Measurements from ENCODE around the gene ASF1A.

Gene ASF1A

DNA sequence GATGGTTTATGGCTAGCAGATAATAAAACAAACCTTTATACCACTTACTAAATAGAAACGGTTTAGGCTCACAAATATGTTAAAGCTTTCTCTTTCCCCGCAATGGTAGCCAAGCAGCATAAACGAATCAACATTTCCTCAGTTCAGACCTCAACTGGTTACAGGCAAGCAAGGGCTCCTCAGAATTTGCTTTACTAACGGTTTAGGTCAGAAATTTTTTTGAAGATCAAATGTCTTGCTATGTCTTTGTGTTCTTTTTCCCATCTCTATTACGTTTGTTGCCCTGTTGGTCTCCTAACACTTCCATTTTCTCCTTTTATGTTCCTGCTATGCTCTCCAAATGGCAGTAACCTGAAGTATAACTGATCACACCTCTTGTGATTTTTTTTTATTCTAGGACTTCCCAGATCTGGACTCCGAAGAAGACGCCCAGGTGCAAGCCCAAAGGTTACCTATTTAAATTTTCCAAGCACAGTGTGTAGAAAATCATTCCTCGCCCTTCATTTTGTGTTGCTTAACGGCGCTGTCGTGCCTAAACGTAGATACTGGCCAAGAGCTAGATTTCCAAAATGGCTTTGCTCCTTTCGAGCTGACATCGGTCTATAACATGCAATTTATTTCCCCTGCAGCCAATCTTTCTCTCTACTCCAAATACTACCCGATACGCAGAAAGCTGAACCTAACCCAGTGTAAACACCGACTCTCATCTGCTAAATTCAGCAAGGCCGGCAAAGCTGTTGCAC is 717 bp upstream of the ASF1A start:
- Histone ChIP-seq H2BK120ac (ENCODE audit: insufficient read depth, low read length, poor library complexity) (no peak overlapping the region), H3K27ac (ENCODE audit: low read depth, low read length) (peak overlapping the region; percentile 57), H2AK5ac (ENCODE audit: low read length) (no peak overlapping the region), H3K36me3 (ENCODE audit: control insufficient read depth in 1 of 2, insufficient read depth in 2 of 2, low read length in 2 of 2) (no peaks in the 10 kb centered on the region), H3K4me1 (ENCODE audit: control insufficient read depth in 1 of 2, insufficient read depth in 2 of 2, low read length in 2 of 2) (no peaks in the 10 kb centered on the region), H3K9me3 (ENCODE audit: insufficient read depth, low read depth, low read length) (no peaks in the 10 kb centered on the region), H3K9ac (ENCODE audit: low read length) (peak overlapping the region; percentile 93), H3K14ac (ENCODE audit: low read length) (no peak overlapping the region), H3K4me2 (ENCODE audit: low read length) (peak overlapping the region; percentile 84), H3K79me1 (ENCODE audit: low read length) (peaks cover 14% of the 10 kb centered on the region), H3K4ac (ENCODE audit: low read depth, low read length) (no peak overlapping the region), H2AFZ (ENCODE audit: insufficient read depth, low read length, poor library complexity) (no peak overlapping the region), H3K4me3 (ENCODE audit: low read depth, low read length) (peak overlapping the region; percentile 69), H2BK12ac (ENCODE audit: low read length) (no peak overlapping the region), H3K27me3 (ENCODE audit: insufficient read depth, low read length) (no peaks in the 10 kb centered on the region), H3K18ac (ENCODE audit: low read length) (no peak overlapping the region), H3K23ac (ENCODE audit: low read length) (no peak overlapping the region), H3K79me2 (ENCODE audit: control insufficient read depth, insufficient read depth, low read length, poor library complexity) (peaks cover 13% of the 10 kb centered on the region), H4K12ac (ENCODE audit: low read depth, low read length) (no peak overlapping the region), H4K91ac (ENCODE audit: low read depth, low read length) (no peak overlapping the region), H4K8ac (ENCODE audit: low read depth, low read length) (no peak overlapping the region), H2BK5ac (ENCODE audit: low read depth, low read length, poor library complexity) (no peak overlapping the region)
- peak; percentile 46 to 74 for DNase-seq
- no CpG with 5 or more reads among the region's 18 CpGs for WGBS (ENCODE audit: extremely low coverage, insufficient coverage, insufficient read length)

DNA sequence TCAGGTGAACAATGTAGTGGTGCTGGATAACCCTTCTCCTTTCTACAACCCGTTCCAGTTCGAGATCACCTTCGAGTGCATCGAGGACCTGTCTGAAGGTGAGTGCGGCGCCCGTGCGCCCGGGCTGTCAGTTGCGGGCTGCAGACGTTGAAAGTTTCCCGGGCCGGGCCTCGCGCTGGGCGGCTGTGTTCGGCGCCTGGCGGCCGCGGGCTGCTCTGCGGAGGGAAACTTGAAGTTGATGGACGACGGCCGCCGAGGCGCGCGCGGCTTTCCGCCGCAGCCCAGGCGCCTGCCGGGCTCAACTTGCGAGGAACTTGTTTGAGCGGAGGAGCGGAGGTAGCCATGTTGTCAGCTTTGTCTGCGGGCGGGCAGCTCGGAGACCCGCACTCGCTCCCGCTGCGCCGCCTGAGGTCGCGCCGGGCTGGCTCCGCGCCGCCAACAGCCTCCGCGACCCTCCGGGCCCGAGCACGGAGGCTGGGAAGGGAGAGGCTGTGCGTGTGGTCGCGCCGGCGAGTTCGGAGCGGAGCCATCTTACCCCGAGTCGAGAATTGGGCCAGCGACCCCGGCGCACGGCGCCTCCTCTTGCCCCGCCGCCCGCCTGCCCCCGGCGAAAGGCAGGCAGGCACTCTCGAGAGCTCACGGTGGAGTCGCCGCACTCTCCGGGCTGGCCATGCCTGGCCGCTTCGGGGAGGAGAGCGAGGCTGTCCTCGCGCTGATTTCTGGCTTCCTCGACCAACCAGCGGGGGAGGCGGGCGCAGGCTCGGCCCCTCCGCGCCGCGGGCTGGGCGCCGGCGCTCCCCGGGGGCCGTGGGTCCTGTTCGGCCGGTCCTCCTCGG is 691 bp downstream of the ASF1A start:
- Histone ChIP-seq H3K36me3 (ENCODE audit: control insufficient read depth in 1 of 2, insufficient read depth in 2 of 2, low read length in 2 of 2) (peaks cover 4 to 6% of the 10 kb centered on the region in 2 experiments), H2BK120ac (ENCODE audit: insufficient read depth, low read length, poor library complexity) (peak overlapping the region; percentile 93), H3K27ac (ENCODE audit: low read depth, low read length) (peak overlapping the region; percentile 95), H2AK5ac (ENCODE audit: low read length) (peak overlapping the region; percentile 94), H3K18ac (ENCODE audit: low read length) (peak overlapping the region; percentile 100), H3K4me2 (ENCODE audit: low read length) (peak overlapping the region; percentile 56), H3K27me3 (ENCODE audit: insufficient read depth, low read length) (no peaks in the 10 kb centered on the region), H3K79me1 (ENCODE audit: low read length) (peaks cover 14% of the 10 kb centered on the region), H3K14ac (ENCODE audit: low read length) (peak overlapping the region; percentile 96), H3K9me3 (ENCODE audit: insufficient read depth, low read depth, low read length) (no peaks in the 10 kb centered on the region), H3K79me2 (ENCODE audit: control insufficient read depth, insufficient read depth, low read length, poor library complexity) (peaks cover 16% of the 10 kb centered on the region), H3K4ac (ENCODE audit: low read depth, low read length) (peak overlapping the region; percentile 83), H4K91ac (ENCODE audit: low read depth, low read length) (peak overlapping the region; percentile 95), H2BK12ac (ENCODE audit: low read length) (peak overlapping the region; percentile 39), H4K12ac (ENCODE audit: low read depth, low read length) (peak overlapping the region; percentile 94), H3K9ac (ENCODE audit: low read length) (peak overlapping the region; percentile 98), H2AFZ (ENCODE audit: insufficient read depth, low read length, poor library complexity) (peak overlapping the region; percentile 26), H3K4me1 (ENCODE audit: control insufficient read depth in 1 of 2, insufficient read depth in 2 of 2, low read length in 2 of 2) (peaks cover 0 to 3% of the 10 kb centered on the region in 2 experiments), H2BK5ac (ENCODE audit: low read depth, low read length, poor library complexity) (peak overlapping the region; percentile 98), H4K8ac (ENCODE audit: low read depth, low read length) (peak overlapping the region; percentile 89), H3K23ac (ENCODE audit: low read length) (no peak overlapping the region), H3K4me3 (ENCODE audit: low read depth, low read length) (peak overlapping the region; percentile 99)
- WGBS (ENCODE audit: extremely low coverage, insufficient coverage, insufficient read length): no CpG with 5 or more reads among the region's 102 CpGs
- peak; percentile 51 to 77 for DNase-seq

- Histone ChIP-seq H4K8ac (ENCODE audit: low read depth, low read length) (peak overlapping the region; percentile 89), H3K79me1 (ENCODE audit: low read length) (peaks cover 14% of the 10 kb centered on the region), H2BK120ac (ENCODE audit: insufficient read depth, low read length, poor library complexity) (peak overlapping the region; percentile 93), H3K4me1 (ENCODE audit: control insufficient read depth in 1 of 2, insufficient read depth in 2 of 2, low read length in 2 of 2) (peaks cover 0 to 3% of the 10 kb centered on the region in 2 experiments), H3K18ac (ENCODE audit: low read length) (no peak overlapping the region), H4K12ac (ENCODE audit: low read depth, low read length) (peak overlapping the region; percentile 94), H2BK5ac (ENCODE audit: low read depth, low read length, poor library complexity) (peak overlapping the region; percentile 98), H3K23ac (ENCODE audit: low read length) (no peak overlapping the region), H3K36me3 (ENCODE audit: control insufficient read depth in 1 of 2, insufficient read depth in 2 of 2, low read length in 2 of 2) (peaks cover 4 to 7% of the 10 kb centered on the region in 2 experiments), H3K27ac (ENCODE audit: low read depth, low read length) (peak overlapping the region; percentile 95), H3K9me3 (ENCODE audit: insufficient read depth, low read depth, low read length) (no peaks in the 10 kb centered on the region), H3K4me3 (ENCODE audit: low read depth, low read length) (peak overlapping the region; percentile 99), H2AK5ac (ENCODE audit: low read length) (no peak overlapping the region), H4K91ac (ENCODE audit: low read depth, low read length) (peak overlapping the region; percentile 95), H3K4me2 (ENCODE audit: low read length) (peak overlapping the region; percentile 56), H3K79me2 (ENCODE audit: control insufficient read depth, insufficient read depth, low read length, poor library complexity) (peaks cover 16% of the 10 kb centered on the region), H3K9ac (ENCODE audit: low read length) (peak overlapping the region; percentile 98), H3K14ac (ENCODE audit: low read length) (peak overlapping the region; percentile 96), H2BK12ac (ENCODE audit: low read length) (no peak overlapping the region), H3K27me3 (ENCODE audit: insufficient read depth, low read length) (no peaks in the 10 kb centered on the region), H2AFZ (ENCODE audit: insufficient read depth, low read length, poor library complexity) (no peak overlapping the region), H3K4ac (ENCODE audit: low read depth, low read length) (peak overlapping the region; percentile 83)
- WGBS (ENCODE audit: extremely low coverage, insufficient coverage, insufficient read length): no CpG with 5 or more reads among the region's 11 CpGs
- no peak for DNase-seq
Observed at GRCh38 chr6:118895261-118895560, 1.3 kb downstream of the ASF1A start.

DNA sequence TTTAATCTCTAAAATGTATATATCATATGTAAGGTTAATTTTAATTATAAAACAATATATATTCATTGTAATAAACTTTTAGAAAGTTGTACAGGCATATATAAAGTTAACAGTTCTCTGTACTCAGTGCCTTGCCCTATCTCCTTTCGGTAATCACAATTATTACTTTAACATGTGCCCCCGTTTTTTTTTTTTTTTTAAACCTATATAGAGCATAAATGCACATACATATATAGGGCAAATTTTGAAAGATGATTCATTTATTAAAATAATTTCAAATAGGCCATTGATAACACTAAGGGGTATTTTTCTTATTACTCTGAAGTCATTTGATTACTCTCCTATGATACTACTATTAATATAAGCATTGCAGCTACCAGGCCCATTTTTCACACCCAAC is 1.9 kb downstream of the ASF1A start:
- Histone ChIP-seq H3K14ac (ENCODE audit: low read length) (no peak overlapping the region), H4K12ac (ENCODE audit: low read depth, low read length) (no peak overlapping the region), H3K4me3 (ENCODE audit: low read depth, low read length) (no peak overlapping the region), H3K4me2 (ENCODE audit: low read length) (peak overlapping the region; percentile 38), H4K91ac (ENCODE audit: low read depth, low read length) (no peak overlapping the region), H2BK12ac (ENCODE audit: low read length) (no peak overlapping the region), H2BK5ac (ENCODE audit: low read depth, low read length, poor library complexity) (no peak overlapping the region), H2BK120ac (ENCODE audit: insufficient read depth, low read length, poor library complexity) (no peak overlapping the region), H2AFZ (ENCODE audit: insufficient read depth, low read length, poor library complexity) (no peak overlapping the region), H4K8ac (ENCODE audit: low read depth, low read length) (no peak overlapping the region), H3K27me3 (ENCODE audit: insufficient read depth, low read length) (no peaks in the 10 kb centered on the region), H3K9me3 (ENCODE audit: insufficient read depth, low read depth, low read length) (no peaks in the 10 kb centered on the region), H2AK5ac (ENCODE audit: low read length) (no peak overlapping the region), H3K36me3 (ENCODE audit: control insufficient read depth in 1 of 2, insufficient read depth in 2 of 2, low read length in 2 of 2) (peaks cover 4 to 7% of the 10 kb centered on the region in 2 experiments), H3K18ac (ENCODE audit: low read length) (no peak overlapping the region), H3K27ac (ENCODE audit: low read depth, low read length) (no peak overlapping the region), H3K9ac (ENCODE audit: low read length) (no peak overlapping the region), H3K4me1 (ENCODE audit: control insufficient read depth in 1 of 2, insufficient read depth in 2 of 2, low read length in 2 of 2) (peaks cover 0 to 3% of the 10 kb centered on the region in 2 experiments), H3K79me2 (ENCODE audit: control insufficient read depth, insufficient read depth, low read length, poor library complexity) (peaks cover 16% of the 10 kb centered on the region), H3K79me1 (ENCODE audit: low read length) (peaks cover 14% of the 10 kb centered on the region), H3K4ac (ENCODE audit: low read depth, low read length) (no peak overlapping the region), H3K23ac (ENCODE audit: low read length) (no peak overlapping the region)
- no CpG with 5 or more reads among the region's 2 CpGs for WGBS (ENCODE audit: extremely low coverage, insufficient coverage, insufficient read length)
- no peak for DNase-seq

All from trophoblast cell (in vitro differentiated cells and primary cell).